Tibial nerve (tissue), 3 donors: Measurements from ENCODE around the gene BAIAP2.

Experiments
- CTCF ChIP-seq, 5 experiments: fragments of 200-600 bp in 3 of 5; fragments of 450-650 bp in 2 of 5; sonication (generic) in 3 of 5; IDR thresholded peaks; one replicate each; pipeline ENCODE4 v1.5.1; 2016 to 2019; ENCODE audit warnings: antibody characterized with exemption in 5 of 5, mild to moderate bottlenecking in 3 of 5, moderate library complexity in 2 of 5
- POLR2A ChIP-seq, 2 donors: fragments of 450-650 bp; IDR thresholded peaks; one replicate each; pipeline ENCODE4 v1.6.1; 2017; ENCODE audit warnings: antibody characterized with exemption in 2 of 2, mild to moderate bottlenecking in 2 of 2, moderate library complexity in 2 of 2

- no peak for TF ChIP-seq CTCF (IDR thresholded peaks at IDR 0.05)
- TF ChIP-seq POLR2A (IDR thresholded peaks at IDR 0.05) = no peak
These were observed 87.1 kb downstream of the BAIAP2 start for GRCh38 chr17:81121841-81122733.
